HepG2 (cell line): ENCODE measurements around the gene LRP5. TPM values are rescaled to one million over a fixed set of nuclear protein-coding genes. Genes with fewer than 3 reads are reported as not detected.
A peak's percentile ranks its signal among the peaks of the same experiment; 100 is the strongest.

Experiments
- CC2D1A ChIP-seq: sonication (generic); formaldehyde crosslinking; IDR thresholded peaks from 2 replicates; pipeline ENCODE4 v1.8.1; 2023; ENCODE audit warnings: mild to moderate bottlenecking, missing genetic modification reagents
- HDAC2 ChIP-seq: sonication (generic); formaldehyde crosslinking; IDR thresholded peaks from 2 replicates; pipeline ENCODE4 v1.4.0; 2020; ENCODE audit warnings: missing genetic modification reagents
- HOXA3 ChIP-seq: sonication (generic); formaldehyde crosslinking; IDR thresholded peaks from 2 replicates; pipeline ENCODE4 v1.5.0; 2020; ENCODE audit warnings: missing genetic modification reagents
- HOXA9 ChIP-seq: sonication (generic); formaldehyde crosslinking; IDR thresholded peaks from 2 replicates; pipeline ENCODE4 v1.8.1; 2022; ENCODE audit warnings: missing genetic modification reagents, mild to moderate bottlenecking, moderate library complexity, borderline replicate concordance
- KMT2A ChIP-seq: sonication (generic); formaldehyde crosslinking; IDR thresholded peaks from 2 replicates; pipeline ENCODE4 v1.4.0; 2020; ENCODE audit warnings: missing genetic modification reagents
- MAFG ChIP-seq: sonication (generic); formaldehyde crosslinking; IDR thresholded peaks from 2 replicates; pipeline ENCODE4 v1.5.1; 2020; ENCODE audit warnings: mild to moderate bottlenecking, missing genetic modification reagents
- NFATC3 ChIP-seq: sonication (generic); formaldehyde crosslinking; IDR thresholded peaks from 2 replicates; pipeline ENCODE4 v1.5.1; 2020; ENCODE audit warnings: mild to moderate bottlenecking, missing genetic modification reagents
- NKX3-1 ChIP-seq: sonication (generic); formaldehyde crosslinking; IDR thresholded peaks from 2 replicates; pipeline ENCODE4 v1.5.0; 2020; ENCODE audit warnings: missing genetic modification reagents
- NR1H2 ChIP-seq: sonication (generic); formaldehyde crosslinking; IDR thresholded peaks from 2 replicates; pipeline ENCODE4 v1.8.1; 2022; ENCODE audit warnings: low read depth, missing genetic modification reagents, borderline replicate concordance
- POLR2AphosphoS5 ChIP-seq: IDR thresholded peaks from 2 replicates; pipeline ENCODE4 v1.6.1; 2012; ENCODE audit warnings: low read depth, low read length
- POLR2G ChIP-seq: fragments of 200-400 bp; formaldehyde crosslinking; IDR thresholded peaks from 2 replicates; pipeline ENCODE4 v1.6.1; 2018; ENCODE audit warnings: mild to moderate bottlenecking, low read depth, low read length, moderate library complexity
- SOX5 ChIP-seq: IDR thresholded peaks from 2 replicates; pipeline ENCODE4 v1.6.1; 2016; ENCODE audit warnings: borderline replicate concordance
- TFDP2 ChIP-seq: sonication (generic); formaldehyde crosslinking; IDR thresholded peaks from 2 replicates; pipeline ENCODE4 v1.4.0; 2020; ENCODE audit warnings: missing genetic modification reagents
- YEATS4 ChIP-seq: sonication (generic); formaldehyde crosslinking; IDR thresholded peaks from 2 replicates; pipeline ENCODE4 v1.4.0; 2020; ENCODE audit warnings: missing genetic modification reagents, borderline replicate concordance
- ZFP91 ChIP-seq: sonication (generic); formaldehyde crosslinking; IDR thresholded peaks from 2 replicates; pipeline ENCODE4 v1.9.0; 2022; ENCODE audit warnings: missing genetic modification reagents, mild to moderate bottlenecking, borderline replicate concordance
- ZNF367 ChIP-seq: sonication (generic); formaldehyde crosslinking; IDR thresholded peaks from 2 replicates; pipeline ENCODE4 v1.4.0; 2020; ENCODE audit warnings: missing genetic modification reagents, borderline replicate concordance
- ZNF451 ChIP-seq: sonication (generic); formaldehyde crosslinking; IDR thresholded peaks from 2 replicates; pipeline ENCODE4 v1.5.0; 2020; ENCODE audit warnings: mild to moderate bottlenecking, missing genetic modification reagents
- ZNF503 ChIP-seq: sonication (generic); formaldehyde crosslinking; IDR thresholded peaks from 2 replicates; pipeline ENCODE4 v1.4.0; 2020; ENCODE audit warnings: missing genetic modification reagents
- ZNF619 ChIP-seq: sonication (generic); formaldehyde crosslinking; IDR thresholded peaks from 2 replicates; pipeline ENCODE4 v1.4.0; 2020; ENCODE audit warnings: mild to moderate bottlenecking, missing genetic modification reagents
- polyA plus RNA-seq, 8 experiments: library from polyadenylated mRNA; depleted of rRNA in 3 of 8; stranded (reverse) in 7 of 8; unstranded in 1 of 8; fragments of >200 nt; fragmentation: Illumina TruSeq in 4 of 8; extraction: Trizol in 4 of 8; gene quantifications; 2 replicates each; pipeline versions ENCODE4 v1.2.1 to v1.2.3, GENCODE V29; 2011 to 2016; ENCODE audit warnings: low read depth in 4 of 8, missing spikeins in 1 of 8, mixed read lengths in 1 of 8; ENCODE audit not compliant: insufficient read depth in 1 of 8
- total RNA-seq, 5 experiments: library from RNA; depleted of rRNA; stranded (reverse); fragments of >200 nt; fragmentation: Illumina TruSeq; extraction: Trizol; gene quantifications; 2 replicates each; pipeline ENCODE4 v1.2.3, GENCODE V29; 2016; ENCODE audit warnings: low read depth in 1 of 5
- TF ChIP-seq, protein P1 (sequence below): sonication (generic); formaldehyde crosslinking; IDR thresholded peaks from 2 replicates; pipeline ENCODE4 v1.4.0; 2020; ENCODE audit warnings: missing genetic modification reagents, borderline replicate concordance
- TF ChIP-seq, protein P2 (sequence below): IDR thresholded peaks from 2 replicates; pipeline ENCODE4 v1.6.1; 2016; ENCODE audit warnings: control low read depth

The LRP5 gene
- total and polyA plus RNA-seq, 2 of the 13 experiments (the other 11 are each of a cell fraction or from before 2014, with no cell fraction given) = 40.4 to 64.0 TPM

DNA sequence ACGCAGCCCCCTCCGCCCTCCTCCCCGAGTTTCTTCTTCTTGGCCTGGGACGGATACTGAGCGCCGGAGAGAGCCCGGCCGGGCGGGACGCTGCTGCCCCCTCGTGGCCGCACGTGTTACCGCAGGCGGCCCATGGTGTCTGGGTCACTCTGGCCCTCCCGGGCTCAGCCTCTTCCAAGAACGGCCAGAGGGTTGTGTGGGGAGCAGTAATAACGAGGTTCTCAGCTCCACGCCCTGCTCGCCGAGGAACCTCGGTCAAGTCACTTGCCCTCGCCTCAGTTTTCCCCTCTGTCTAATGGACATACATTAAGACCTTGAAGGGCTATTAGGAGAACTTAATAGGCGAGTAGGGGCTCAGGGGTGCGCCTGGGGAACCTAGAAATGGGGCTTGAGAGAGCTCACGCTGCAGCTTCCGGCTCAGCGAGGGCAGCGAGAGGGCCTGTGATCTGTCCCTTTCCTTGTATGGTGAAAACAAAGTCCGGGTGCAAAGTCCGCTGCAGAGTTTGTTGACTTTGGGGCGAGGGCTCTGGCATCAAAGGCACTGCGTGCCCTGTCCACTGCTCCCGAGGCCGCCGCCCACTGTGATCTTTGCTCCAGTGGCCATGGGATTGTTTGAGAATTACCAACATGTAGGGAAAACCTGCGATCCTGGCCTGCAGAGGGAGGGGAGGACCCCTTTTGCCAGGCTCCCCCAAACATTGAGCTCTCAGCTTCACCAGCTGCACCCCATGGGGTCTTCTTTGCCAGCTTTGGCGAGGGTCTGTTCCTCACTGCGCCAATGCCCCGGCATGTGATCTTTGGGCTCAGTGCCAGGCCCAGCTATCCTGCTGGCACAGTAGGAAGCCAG is 14.4 kb upstream of the LRP5 start (continued):
- no peak for TF ChIP-seq CC2D1A
- peak; percentile 92 for TF ChIP-seq YEATS4
- TF ChIP-seq, protein P1, sequence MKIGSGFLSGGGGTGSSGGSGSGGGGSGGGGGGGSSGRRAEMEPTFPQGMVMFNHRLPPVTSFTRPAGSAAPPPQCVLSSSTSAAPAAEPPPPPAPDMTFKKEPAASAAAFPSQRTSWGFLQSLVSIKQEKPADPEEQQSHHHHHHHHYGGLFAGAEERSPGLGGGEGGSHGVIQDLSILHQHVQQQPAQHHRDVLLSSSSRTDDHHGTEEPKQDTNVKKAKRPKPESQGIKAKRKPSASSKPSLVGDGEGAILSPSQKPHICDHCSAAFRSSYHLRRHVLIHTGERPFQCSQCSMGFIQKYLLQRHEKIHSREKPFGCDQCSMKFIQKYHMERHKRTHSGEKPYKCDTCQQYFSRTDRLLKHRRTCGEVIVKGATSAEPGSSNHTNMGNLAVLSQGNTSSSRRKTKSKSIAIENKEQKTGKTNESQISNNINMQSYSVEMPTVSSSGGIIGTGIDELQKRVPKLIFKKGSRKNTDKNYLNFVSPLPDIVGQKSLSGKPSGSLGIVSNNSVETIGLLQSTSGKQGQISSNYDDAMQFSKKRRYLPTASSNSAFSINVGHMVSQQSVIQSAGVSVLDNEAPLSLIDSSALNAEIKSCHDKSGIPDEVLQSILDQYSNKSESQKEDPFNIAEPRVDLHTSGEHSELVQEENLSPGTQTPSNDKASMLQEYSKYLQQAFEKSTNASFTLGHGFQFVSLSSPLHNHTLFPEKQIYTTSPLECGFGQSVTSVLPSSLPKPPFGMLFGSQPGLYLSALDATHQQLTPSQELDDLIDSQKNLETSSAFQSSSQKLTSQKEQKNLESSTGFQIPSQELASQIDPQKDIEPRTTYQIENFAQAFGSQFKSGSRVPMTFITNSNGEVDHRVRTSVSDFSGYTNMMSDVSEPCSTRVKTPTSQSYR (CRISPR knock-in tag) = peak; percentile 75; the same call in 1 of the 2 replicates
- TF ChIP-seq NKX3-1 = 0 out of 2 replicates have a peak, but pooled peaks have one; percentile 49
- peak; percentile 30; the same call in 1 of the 2 replicates for TF ChIP-seq ZNF619 (CRISPR knock-in tag)
- no peak; the same call in 1 of the 2 replicates for TF ChIP-seq TFDP2 (CRISPR knock-in tag)
- no peak for TF ChIP-seq ZNF367 (CRISPR knock-in tag)
- TF ChIP-seq ZNF503 (CRISPR knock-in tag) = peak; percentile 96
- TF ChIP-seq MAFG = no peak
- peak; percentile 90 for TF ChIP-seq SOX5
- peak; percentile 76 for TF ChIP-seq POLR2G
- peak; percentile 98 for TF ChIP-seq HDAC2 (CRISPR knock-in tag)
- peak; percentile 34; the same call in 1 of the 2 replicates for TF ChIP-seq KMT2A
- peak; percentile 93 for TF ChIP-seq HOXA3 (CRISPR knock-in tag)
- TF ChIP-seq POLR2AphosphoS5 = peak; percentile 72
- TF ChIP-seq, protein P2, sequence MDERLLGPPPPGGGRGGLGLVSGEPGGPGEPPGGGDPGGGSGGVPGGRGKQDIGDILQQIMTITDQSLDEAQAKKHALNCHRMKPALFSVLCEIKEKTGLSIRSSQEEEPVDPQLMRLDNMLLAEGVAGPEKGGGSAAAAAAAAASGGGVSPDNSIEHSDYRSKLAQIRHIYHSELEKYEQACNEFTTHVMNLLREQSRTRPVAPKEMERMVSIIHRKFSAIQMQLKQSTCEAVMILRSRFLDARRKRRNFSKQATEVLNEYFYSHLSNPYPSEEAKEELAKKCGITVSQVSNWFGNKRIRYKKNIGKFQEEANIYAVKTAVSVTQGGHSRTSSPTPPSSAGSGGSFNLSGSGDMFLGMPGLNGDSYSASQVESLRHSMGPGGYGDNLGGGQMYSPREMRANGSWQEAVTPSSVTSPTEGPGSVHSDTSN (CRISPR knock-in tag) = no peak
- no peak for TF ChIP-seq HOXA9
- peak; percentile 61; the same call in 1 of the 2 replicates for TF ChIP-seq ZNF451 (CRISPR knock-in tag)
- TF ChIP-seq NR1H2 (CRISPR knock-in tag) = no peak
- TF ChIP-seq NFATC3 = peak; percentile 55; the same call in 1 of the 2 replicates
- peak; percentile 78; the same call in 1 of the 2 replicates for TF ChIP-seq ZFP91 (CRISPR knock-in tag)
